Tibial nerve (tissue), 4 donors: ENCODE results near the gene GIPC3. TPM values are rescaled to one million over a fixed set of nuclear protein-coding genes. Genes with fewer than 3 reads are reported as not detected.

ENCODE experiments used
- DNase-seq, 2 donors: peaks; one replicate each; pipeline ENCODE4 v3.0.0-alpha.2; 2019; ENCODE audit warnings: low spot score in 2 of 2
- H3K27ac ChIP-seq, 4 donors: fragments of 200-600 bp; sonication (generic) in 3 of 4; one replicate each; pipeline ENCODE4 v1.5.1; 2017 to 2019; ENCODE audit warnings: mild to moderate bottlenecking in 1 of 4
- H3K27me3 ChIP-seq, 2 donors: fragments of 200-600 bp; sonication (generic) in 1 of 2; one replicate each; pipeline versions ENCODE4 v1.5.1 to v1.6.0; 2017 to 2019
- H3K36me3 ChIP-seq, 3 donors: fragments of 200-600 bp; sonication (generic); one replicate each; pipeline ENCODE4 v1.5.1; 2018 to 2019
- H3K4me1 ChIP-seq, 4 donors: fragments of 200-600 bp; sonication (generic) in 3 of 4; one replicate each; pipeline ENCODE4 v1.5.1; 2017 to 2019
- H3K4me3 ChIP-seq, 4 donors: fragments of 200-600 bp; sonication (generic) in 3 of 4; one replicate each; pipeline ENCODE4 v1.5.1; 2017 to 2019; ENCODE audit warnings: mild to moderate bottlenecking in 1 of 4, moderate library complexity in 1 of 4
- H3K9me3 ChIP-seq, 4 donors: fragments of 200-600 bp; sonication (generic) in 3 of 4; one replicate each; pipeline ENCODE4 v1.5.1; 2017 to 2019
- CTCF ChIP-seq, 5 experiments: fragments of 200-600 bp in 3 of 5; fragments of 450-650 bp in 2 of 5; sonication (generic) in 3 of 5; IDR thresholded peaks; one replicate each; pipeline ENCODE4 v1.5.1; 2016 to 2019; ENCODE audit warnings: antibody characterized with exemption in 5 of 5, mild to moderate bottlenecking in 3 of 5, moderate library complexity in 2 of 5
- EP300 ChIP-seq, 2 donors: sonication (generic); formaldehyde crosslinking; IDR thresholded peaks; one replicate each; pipeline ENCODE4 v1.6.1; 2017; ENCODE audit warnings: antibody characterized with exemption in 2 of 2, mild to moderate bottlenecking in 1 of 2
- POLR2A ChIP-seq, 2 donors: fragments of 450-650 bp; IDR thresholded peaks; one replicate each; pipeline ENCODE4 v1.6.1; 2017; ENCODE audit warnings: antibody characterized with exemption in 2 of 2, mild to moderate bottlenecking in 2 of 2, moderate library complexity in 2 of 2
- WGBS, 2 donors: methylation state at CpG; one replicate each; pipeline ENCODE4 v1.1.5; 2018; 5-methylcytosine and 5-hydroxymethylcytosine counted together
- total RNA-seq, 4 donors: library from RNA; depleted of rRNA; stranded (reverse); fragments of >200 nt; gene quantifications; one replicate each; pipeline ENCODE4 v1.1.0, GENCODE V29; 2016

Gene GIPC3
- total RNA-seq, 4 donors from 2014 or later, result 0.21 to 2.4 (median 1.1) TPM

- Histone ChIP-seq H3K4me3 (no peak overlapping the region), H3K9me3 (no peaks in the 10 kb centered on the region), H3K27ac (no peak overlapping the region), H3K36me3 (peaks cover 0 to 91% (median 12%) of the 10 kb centered on the region in 3 donors), H3K4me1 (peaks cover 0 to 19% (median 8%) of the 10 kb centered on the region in 4 donors), H3K27me3 (no peaks in the 10 kb centered on the region)
- no peak for DNase-seq
- WGBS, 2 donors, result 90 to 91% methylated on average over 15 to 18 of the region's 18 CpGs
- TF ChIP-seq POLR2A (IDR thresholded peaks at IDR 0.05), result no peak
- TF ChIP-seq CTCF (IDR thresholded peaks at IDR 0.05), result no peak
- no peak for TF ChIP-seq EP300 (IDR thresholded peaks at IDR 0.05)
Measured at GRCh38 chr19:3614858-3615505, 29.7 kb downstream of the GIPC3 start.

- H3K9me3 ChIP-seq, result no peaks in the 10 kb centered on the region
- TF ChIP-seq EP300 (IDR thresholded peaks at IDR 0.05), result no peak
- TF ChIP-seq CTCF (IDR thresholded peaks at IDR 0.05), result no peak
- DNase-seq, result no peak
- H3K4me3 ChIP-seq, result no peak overlapping the region
- 92 to 94% methylated on average over 14 to 19 of the region's 26 CpGs for WGBS, 2 donors
- H3K27ac ChIP-seq, result no peak overlapping the region
- peaks cover 0 to 91% (median 12%) of the 10 kb centered on the region in 3 donors for H3K36me3 ChIP-seq
- H3K4me1 ChIP-seq, result peaks cover 0 to 21% (median 5%) of the 10 kb centered on the region in 4 donors
- no peaks in the 10 kb centered on the region for H3K27me3 ChIP-seq
Measured at GRCh38 chr19:3615524-3616135, 30.4 kb downstream of the GIPC3 start.

- DNase-seq, result no peak
- 40 to 59% methylated on average over 19 of the region's 19 CpGs for WGBS, 2 donors
- Histone ChIP-seq H3K9me3 (no peaks in the 10 kb centered on the region), H3K36me3 (peaks cover 0 to 91% (median 0%) of the 10 kb centered on the region in 3 donors), H3K4me3 (no peak overlapping the region), H3K27me3 (no peaks in the 10 kb centered on the region), H3K27ac (peak overlapping the region in 2 of 4 donors; percentile 24 to 66), H3K4me1 (peaks cover 0 to 25% (median 5%) of the 10 kb centered on the region in 4 donors)
- TF ChIP-seq POLR2A (IDR thresholded peaks at IDR 0.05) (no peak), CTCF (IDR thresholded peaks at IDR 0.05) (no peak), EP300 (IDR thresholded peaks at IDR 0.05) (no peak)
Measured at GRCh38 chr19:3617463-3617862, 32.2 kb downstream of the GIPC3 start.

- DNase-seq, result peak; percentile 60 to 61
- H3K4me1 ChIP-seq, result peaks cover 0 to 25% (median 5%) of the 10 kb centered on the region in 4 donors
- no peak overlapping the region for H3K4me3 ChIP-seq
- no peaks in the 10 kb centered on the region for H3K27me3 ChIP-seq
- 29 to 57% methylated on average over 18 to 20 of the region's 31 CpGs for WGBS, 2 donors
- peaks cover 0 to 91% (median 0%) of the 10 kb centered on the region in 3 donors for H3K36me3 ChIP-seq
- TF ChIP-seq EP300 (IDR thresholded peaks at IDR 0.05), result peak in 1 of 2 donors; percentile 49
- peak; percentile 90 to 98 (median 96) for TF ChIP-seq CTCF (IDR thresholded peaks at IDR 0.05)
- no peak for TF ChIP-seq POLR2A (IDR thresholded peaks at IDR 0.05)
- H3K27ac ChIP-seq, result peak overlapping the region in 2 of 4 donors; percentile 73 to 74
- H3K9me3 ChIP-seq, result no peaks in the 10 kb centered on the region
Measured at GRCh38 chr19:3618144-3618810, 33.0 kb downstream of the GIPC3 start.
